ENCODE measurements around the gene GNPNAT1. TPM values are rescaled to one million over a fixed set of nuclear protein-coding genes. Genes with fewer than 3 reads are reported as not detected.

GNPNAT1 gene
- total and polyA plus RNA-seq, 9 of the 15 experiments (the other 6 are each of a cell fraction or from before 2014, with no cell fraction given): 15.8 to 27.7 (median 25.3) TPM

- TF ChIP-seq AFF4 (CRISPR knock-in tag; IDR thresholded peaks at IDR 0.05) (no peak), ZNF75A (CRISPR knock-in tag; IDR thresholded peaks at IDR 0.05) (no peak), YY1 (IDR thresholded peaks at IDR 0.05; ENCODE audit: borderline replicate concordance in 1 of 3, control insufficient read depth in 1 of 3, extremely low read depth in 1 of 3, insufficient read depth in 3 of 3, insufficient read length in 1 of 3, insufficient replicate concordance in 2 of 3, low read depth in 1 of 3, low read length in 2 of 3) (peak in 2 of 3 experiments; percentile 22 to 23), NCOA2 (IDR thresholded peaks at IDR 0.05; ENCODE audit: partially characterized antibody in 2 of 2) (no peak), CREB3L1 (IDR thresholded peaks at IDR 0.05; ENCODE audit: borderline replicate concordance, low read depth) (peak; percentile 41; the same call in 1 of the 2 replicates), TBL1XR1 (IDR thresholded peaks at IDR 0.05; ENCODE audit: low read length in 2 of 2) (no peak), E2F1 (CRISPR knock-in tag; IDR thresholded peaks at IDR 0.05) (no peak), HNRNPL (IDR thresholded peaks at IDR 0.05; ENCODE audit: low read depth, low read length) (peak; percentile 86), JUNB (CRISPR knock-in tag; conservative IDR thresholded peaks at IDR 0.05) (no peak), GMEB1 (CRISPR knock-in tag; IDR thresholded peaks at IDR 0.05) (peak; percentile 87), LEF1 (IDR thresholded peaks at IDR 0.05) (no peak), ZNF785 (CRISPR knock-in tag; IDR thresholded peaks at IDR 0.05) (no peak), JUND (IDR thresholded peaks at IDR 0.05; ENCODE audit: borderline replicate concordance, low read depth, low read length) (no peak), JUND (tag; IDR thresholded peaks at IDR 0.05; ENCODE audit: borderline replicate concordance, low read depth, low read length) (no peak), NR3C1 (CRISPR knock-in tag; IDR thresholded peaks at IDR 0.05) (no peak), SAFB2 (IDR thresholded peaks at IDR 0.05; ENCODE audit: borderline replicate concordance, low read depth, low read length, severe bottlenecking) (no peak), FOXK2 (conservative IDR thresholded peaks at IDR 0.05 in 1 of 2, IDR thresholded peaks at IDR 0.05 in 1 of 2; ENCODE audit: low read depth in 2 of 2) (0 out of 4 replicates have a peak, but pooled peaks of 1 of the 2 experiments have one; percentile 37)
Observed at GRCh38 chr14:52791223-52792096, at the start of gene GNPNAT1 (continued).
